Measurements from ENCODE around the gene TMEM266.

The TMEM266 gene

GRCh38 chr15:76204109-76204845, 144.5 kb downstream of the TMEM266 start:
- no peak for DNase-seq

DNA sequence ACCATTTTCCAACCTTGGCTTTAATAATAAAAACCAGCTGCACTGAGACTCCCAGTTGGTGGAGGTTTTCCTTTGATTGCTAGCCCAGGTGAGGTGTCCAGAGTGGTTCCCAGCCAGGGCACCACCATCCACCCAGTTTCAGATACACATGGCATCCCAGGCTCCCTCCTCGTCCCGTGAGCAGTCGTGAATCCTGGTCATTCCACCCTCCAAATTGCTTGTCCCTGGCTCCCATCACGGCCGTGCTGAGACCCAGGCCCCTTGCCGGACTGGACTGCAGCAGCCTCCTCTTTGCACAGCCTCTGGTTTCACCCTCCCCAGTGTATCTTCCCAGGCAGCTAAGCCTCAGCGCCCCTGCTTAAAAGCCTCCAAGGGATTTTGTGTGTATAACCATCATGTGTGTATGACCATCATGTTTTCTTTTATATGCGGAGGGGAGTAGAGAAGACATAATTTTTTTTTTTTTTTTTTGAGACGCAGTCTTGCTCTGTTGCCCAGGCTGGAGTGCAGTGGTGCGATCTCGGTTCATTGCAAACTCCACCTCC, 145.2 kb downstream of the TMEM266 start:
- no peak for DNase-seq

DNA sequence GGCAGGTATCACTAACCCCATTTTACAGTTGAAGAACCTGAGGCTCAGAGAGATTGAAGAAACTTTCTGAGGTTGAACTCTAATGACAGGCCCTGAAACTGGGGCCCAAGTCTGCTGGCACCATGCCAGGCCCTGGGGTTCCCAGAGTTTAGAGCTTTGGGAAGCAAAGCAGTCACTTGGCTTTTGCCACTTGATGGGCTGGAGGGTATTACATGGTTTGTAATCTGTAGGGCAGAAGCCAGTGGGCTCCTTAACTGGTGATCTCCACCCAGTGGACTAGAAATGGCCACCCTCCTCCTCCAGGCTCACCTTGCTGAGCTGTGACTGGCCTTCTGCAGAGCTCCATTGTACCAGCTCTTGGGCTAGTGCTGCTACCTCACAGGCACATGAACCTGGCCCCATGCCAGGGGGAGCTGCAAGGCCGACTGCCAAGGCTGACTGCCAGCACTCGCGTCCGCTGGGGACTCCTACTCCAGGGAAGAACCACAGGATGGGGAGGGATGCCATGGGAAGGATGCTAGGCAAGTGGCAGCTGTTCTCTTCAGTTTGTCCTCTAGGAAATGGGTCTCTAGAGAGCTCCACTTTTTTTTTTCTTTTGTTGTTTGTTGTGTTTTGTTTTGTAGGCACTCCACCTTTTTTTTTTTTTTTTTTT, 146.7 kb downstream of the TMEM266 start:
- peak; percentile 34 for DNase-seq

- DNase-seq = no peak
These were observed 148.4 kb downstream of the TMEM266 start for GRCh38 chr15:76208084-76208785.

- no peak for DNase-seq
These were observed 149.1 kb downstream of the TMEM266 start for GRCh38 chr15:76208786-76209424.

- no peak for DNase-seq
These were observed 149.7 kb downstream of the TMEM266 start for GRCh38 chr15:76209523-76209922.

DNA sequence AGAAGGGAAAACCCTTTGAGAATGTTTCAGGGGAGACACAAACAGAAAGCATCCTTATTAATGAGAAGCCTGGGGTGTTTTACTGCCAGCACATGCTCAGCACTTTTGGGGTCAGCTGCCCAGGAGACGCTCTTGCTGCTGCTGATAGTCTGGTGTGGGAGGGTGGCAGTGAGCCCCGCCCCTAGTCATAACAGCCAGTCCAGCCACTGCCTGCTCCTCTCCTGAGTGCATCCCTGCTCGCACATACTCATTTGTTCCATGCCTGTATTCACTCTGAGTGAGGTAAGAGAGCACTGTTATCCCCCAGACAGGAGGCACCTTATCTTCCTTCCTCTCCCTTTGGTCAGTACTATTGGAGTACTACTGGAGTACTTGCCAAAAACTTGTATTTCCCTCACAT, 150.2 kb downstream of the TMEM266 start:
- no peak for DNase-seq

GRCh38 chr15:76215634-76216033, 155.8 kb downstream of the TMEM266 start:
- no peak for DNase-seq

GRCh38 chr15:76217029-76217881, 157.5 kb downstream of the TMEM266 start:
- DNase-seq = peak; percentile 51

GRCh38 chr15:76217882-76218217, 158.1 kb downstream of the TMEM266 start:
- DNase-seq = no peak

GRCh38 chr15:76221085-76221767, 161.4 kb downstream of the TMEM266 start:
- no peak for DNase-seq

GRCh38 chr15:76222159-76222558, 162.4 kb downstream of the TMEM266 start:
- DNase-seq = no peak

GRCh38 chr15:76223521-76223920, 163.7 kb downstream of the TMEM266 start:
- no peak for DNase-seq

- DNase-seq = no peak
These were observed 169.5 kb downstream of the TMEM266 start for GRCh38 chr15:76229266-76229665.

GRCh38 chr15:76233921-76234320, 174.1 kb downstream of the TMEM266 start:
- DNase-seq = no peak

DNA sequence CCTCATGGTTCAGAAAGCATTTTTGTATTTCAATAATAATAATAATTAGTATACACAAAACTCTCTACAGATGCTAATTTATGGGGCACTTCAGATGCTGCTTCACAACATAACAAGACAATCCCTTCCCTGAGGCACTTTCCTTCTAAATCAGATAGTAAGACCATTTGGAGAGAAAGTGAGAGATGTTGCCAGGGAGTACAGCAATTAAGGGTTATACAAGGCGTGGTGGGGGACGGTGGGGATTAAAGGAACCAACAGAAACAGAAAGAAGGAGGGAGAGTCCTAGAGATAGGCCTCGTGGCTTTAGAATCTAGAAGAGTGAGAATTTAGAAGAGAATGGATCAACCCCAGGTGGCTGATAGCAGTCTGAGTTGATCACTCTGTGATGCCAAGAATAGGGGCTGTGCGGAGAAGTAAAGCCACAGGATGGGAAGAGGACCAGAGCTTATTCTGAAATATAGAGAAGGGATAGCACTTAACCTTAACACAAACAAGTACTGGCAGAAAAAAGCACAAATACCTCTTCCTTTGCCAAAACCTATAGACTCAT, 174.6 kb downstream of the TMEM266 start:
- no peak for DNase-seq

- DNase-seq = peak; percentile 45
These were observed 175.5 kb downstream of the TMEM266 start for GRCh38 chr15:76235186-76235826.

- DNase-seq = no peak
These were observed 176.6 kb downstream of the TMEM266 start for GRCh38 chr15:76236350-76236749.

- DNase-seq = no peak
These were observed 180.0 kb downstream of the TMEM266 start for GRCh38 chr15:76239786-76240185.

DNA sequence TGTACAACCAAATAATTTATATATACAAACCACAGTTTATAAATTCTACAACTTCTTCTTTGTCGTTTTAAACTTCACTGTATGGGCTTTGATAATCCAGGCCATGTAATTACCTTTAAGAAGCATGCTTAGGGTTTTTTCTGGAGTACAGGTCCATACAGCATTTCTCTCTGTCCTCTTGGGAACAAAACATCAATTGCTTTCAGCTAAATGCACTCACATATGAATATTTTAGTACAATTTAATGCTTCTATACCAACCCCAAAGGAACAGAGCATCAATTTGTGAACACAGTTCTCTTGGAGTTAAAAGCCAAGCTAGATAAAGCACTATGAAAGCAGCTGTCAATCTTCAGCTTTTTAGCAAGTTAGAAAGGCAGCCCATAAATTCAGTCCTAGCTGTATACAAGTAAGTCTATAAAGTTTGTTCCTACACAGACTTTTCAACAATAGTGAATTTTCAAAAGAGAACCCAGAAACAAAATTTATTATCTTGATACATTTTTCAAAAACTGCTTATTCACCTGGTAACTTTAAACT, 185.4 kb downstream of the TMEM266 start:
- no peak for DNase-seq

Data from fibroblast of skin of abdomen (primary cell).